GM12892 (cell line): Measurements from ENCODE around the gene JOSD1.

Experiments
- POLR2A ChIP-seq: IDR thresholded peaks from 2 replicates; pipeline ENCODE4 v1.6.1; 2011; ENCODE audit warnings: low read depth, low read length, control low read depth
- POLR2AphosphoS5 ChIP-seq: IDR thresholded peaks from 2 replicates; pipeline ENCODE4 v1.6.1; 2011; ENCODE audit warnings: low read depth, low read length, control low read depth
- TAF1 ChIP-seq: IDR thresholded peaks from 2 replicates; pipeline ENCODE4 v1.6.1; 2011; ENCODE audit warnings: low read depth, mild to moderate bottlenecking, control low read depth, low read length, borderline replicate concordance

GRCh38 chr22:38709306-38709705, 8.6 kb upstream of the JOSD1 start:
- TF ChIP-seq POLR2A = no peak
- TF ChIP-seq TAF1 = no peak
- TF ChIP-seq POLR2AphosphoS5 = no peak
